Mesothelial cell of epicardium (in vitro differentiated cells): ENCODE measurements around the gene GATB. TPM values are rescaled to one million over a fixed set of nuclear protein-coding genes. Genes with fewer than 3 reads are reported as not detected.

ENCODE experiments used
- DNase-seq, 2 experiments: peaks; one replicate each; pipeline ENCODE4 v3.0.0; 2021; ENCODE audit warnings: low spot score in 2 of 2; ENCODE audit not compliant: unreplicated experiment in 2 of 2
- H3K27ac Mint-ChIP-seq: 2 replicates; pipeline ENCODE4 v1.8.0; 2021; ENCODE audit warnings: mixed read lengths
- H3K27me3 Mint-ChIP-seq: 2 replicates; pipeline ENCODE4 v1.8.0; 2021; ENCODE audit warnings: low read depth, mixed read lengths
- H3K36me3 Mint-ChIP-seq: 2 replicates; pipeline ENCODE4 v1.8.0; 2021; ENCODE audit warnings: mixed read lengths
- H3K4me1 Mint-ChIP-seq: 2 replicates; pipeline ENCODE4 v1.8.0; 2021; ENCODE audit warnings: mixed read lengths
- H3K4me3 Mint-ChIP-seq: 2 replicates; pipeline ENCODE4 v1.8.0; 2021; ENCODE audit warnings: mild to moderate bottlenecking, moderate library complexity, mixed read lengths
- H3K9me3 Mint-ChIP-seq: 2 replicates; pipeline ENCODE4 v1.8.0; 2021; ENCODE audit warnings: mixed read lengths
- total RNA-seq: library from RNA; stranded (reverse); gene quantifications from 3 replicates; pipeline ENCODE4 v1.2.1, GENCODE V29; 2021
- TF ChIP-seq, protein P1 (sequence below): fragments of 200-600 bp; sonication (generic); IDR thresholded peaks from one replicate; pipeline ENCODE4 v1.5.0; 2021; ENCODE audit warnings: antibody characterized with exemption; ENCODE audit not compliant: unreplicated experiment

GATB gene
- total RNA-seq, 1 donor from 2014 or later: 24.5 TPM

DNA sequence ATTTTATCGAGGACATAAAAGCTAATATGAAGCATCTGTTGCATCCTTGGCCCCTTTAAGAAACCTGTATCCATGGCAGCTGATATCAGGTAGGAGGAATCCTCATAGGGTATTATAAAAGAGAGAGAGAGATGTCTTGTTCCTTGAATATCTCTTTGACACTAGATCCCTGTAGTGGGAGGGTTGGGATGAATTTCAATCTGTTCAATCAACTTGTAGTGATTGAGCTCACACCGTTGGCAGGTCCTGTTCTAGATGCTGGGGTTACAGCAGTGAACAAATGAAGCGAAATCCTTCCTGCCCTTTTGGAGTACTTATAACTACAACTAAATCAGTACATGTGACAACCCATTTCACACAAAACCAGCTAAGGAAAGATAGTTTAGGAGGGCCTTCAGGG lies 35.3 kb upstream of the GATB start:
- peaks cover 6% of the 10 kb centered on the region for H3K4me1 Mint-ChIP-seq
- no peaks in the 10 kb centered on the region for H3K27me3 Mint-ChIP-seq
- no peak for DNase-seq
- peaks cover 4% of the 10 kb centered on the region for H3K9me3 Mint-ChIP-seq
- H3K4me3 Mint-ChIP-seq: no peak overlapping the region
- TF ChIP-seq, protein P1, sequence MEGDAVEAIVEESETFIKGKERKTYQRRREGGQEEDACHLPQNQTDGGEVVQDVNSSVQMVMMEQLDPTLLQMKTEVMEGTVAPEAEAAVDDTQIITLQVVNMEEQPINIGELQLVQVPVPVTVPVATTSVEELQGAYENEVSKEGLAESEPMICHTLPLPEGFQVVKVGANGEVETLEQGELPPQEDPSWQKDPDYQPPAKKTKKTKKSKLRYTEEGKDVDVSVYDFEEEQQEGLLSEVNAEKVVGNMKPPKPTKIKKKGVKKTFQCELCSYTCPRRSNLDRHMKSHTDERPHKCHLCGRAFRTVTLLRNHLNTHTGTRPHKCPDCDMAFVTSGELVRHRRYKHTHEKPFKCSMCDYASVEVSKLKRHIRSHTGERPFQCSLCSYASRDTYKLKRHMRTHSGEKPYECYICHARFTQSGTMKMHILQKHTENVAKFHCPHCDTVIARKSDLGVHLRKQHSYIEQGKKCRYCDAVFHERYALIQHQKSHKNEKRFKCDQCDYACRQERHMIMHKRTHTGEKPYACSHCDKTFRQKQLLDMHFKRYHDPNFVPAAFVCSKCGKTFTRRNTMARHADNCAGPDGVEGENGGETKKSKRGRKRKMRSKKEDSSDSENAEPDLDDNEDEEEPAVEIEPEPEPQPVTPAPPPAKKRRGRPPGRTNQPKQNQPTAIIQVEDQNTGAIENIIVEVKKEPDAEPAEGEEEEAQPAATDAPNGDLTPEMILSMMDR: no peak
- H3K36me3 Mint-ChIP-seq: no peaks in the 10 kb centered on the region
- H3K27ac Mint-ChIP-seq: no peak overlapping the region

DNA sequence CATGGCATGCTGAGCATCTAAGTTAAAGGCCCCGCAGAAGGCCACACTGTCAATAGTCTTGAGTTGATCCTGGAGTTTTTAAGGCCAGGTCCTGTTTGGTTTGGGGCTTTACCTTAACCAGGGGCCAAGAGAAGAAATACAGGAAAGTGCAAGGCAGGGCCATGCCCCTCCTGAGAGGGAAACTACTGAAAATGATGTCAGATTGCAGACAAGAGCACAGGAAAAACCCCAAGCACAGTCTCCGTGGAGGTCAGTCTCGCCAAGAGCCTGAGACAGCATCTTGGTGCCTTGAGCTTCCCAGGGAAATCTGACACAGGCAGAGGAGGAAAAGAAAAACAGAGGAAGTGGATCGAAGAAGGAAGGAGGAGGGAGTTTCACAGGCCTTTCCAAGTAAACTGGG lies 32.2 kb upstream of the GATB start:
- peaks cover 6% of the 10 kb centered on the region for H3K4me1 Mint-ChIP-seq
- peaks cover 2% of the 10 kb centered on the region for H3K27me3 Mint-ChIP-seq
- H3K4me3 Mint-ChIP-seq: no peak overlapping the region
- peaks cover under 1% of the 10 kb centered on the region for H3K9me3 Mint-ChIP-seq
- H3K27ac Mint-ChIP-seq: no peak overlapping the region
- no peak for DNase-seq
- TF ChIP-seq, protein P1: no peak
- no peaks in the 10 kb centered on the region for H3K36me3 Mint-ChIP-seq

DNA sequence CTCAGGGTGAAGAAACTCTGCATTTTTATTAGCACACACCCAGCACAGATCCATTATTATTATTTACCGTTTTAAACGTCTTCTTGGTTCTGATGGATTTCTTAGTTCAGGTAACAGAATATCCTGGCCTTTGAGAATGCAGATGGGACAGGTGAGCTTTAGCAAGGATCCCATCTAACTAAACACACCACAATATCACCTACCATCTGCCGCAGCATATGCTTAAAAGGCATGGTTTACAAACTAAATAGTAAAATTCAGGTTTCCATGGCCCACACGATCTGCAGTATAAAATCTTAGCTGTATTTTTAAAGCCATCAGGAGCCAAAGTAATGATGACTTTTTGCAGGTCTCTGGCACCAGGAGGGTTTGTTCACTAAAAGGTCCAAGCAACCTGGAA lies 31.7 kb upstream of the GATB start:
- H3K4me1 Mint-ChIP-seq: peaks cover 6% of the 10 kb centered on the region
- DNase-seq: no peak
- H3K27ac Mint-ChIP-seq: no peak overlapping the region
- TF ChIP-seq, protein P1: no peak
- no peak overlapping the region for H3K4me3 Mint-ChIP-seq
- peaks cover 2% of the 10 kb centered on the region for H3K27me3 Mint-ChIP-seq
- no peaks in the 10 kb centered on the region for H3K9me3 Mint-ChIP-seq
- H3K36me3 Mint-ChIP-seq: no peaks in the 10 kb centered on the region

DNA sequence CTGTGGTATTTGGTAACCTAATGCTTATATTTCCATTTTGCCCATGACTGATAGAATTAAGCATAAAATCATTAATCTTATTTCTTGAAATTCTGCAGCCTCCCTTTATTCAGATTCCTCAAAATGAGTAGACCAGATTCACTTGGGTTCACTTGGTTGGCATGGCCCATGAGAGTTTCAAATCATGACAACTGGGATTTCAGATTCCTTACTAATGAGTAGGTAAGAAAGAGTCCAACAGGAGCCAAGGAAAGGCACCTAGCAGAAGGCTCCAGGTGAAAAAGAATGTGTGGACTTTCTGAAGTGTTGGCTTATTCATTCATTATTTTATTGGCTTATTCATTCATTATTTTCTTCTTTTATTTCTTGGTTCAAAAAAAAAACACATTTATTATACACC lies 27.2 kb upstream of the GATB start:
- Mint-ChIP-seq H3K36me3 (no peaks in the 10 kb centered on the region), H3K4me1 (peaks cover 25% of the 10 kb centered on the region), H3K9me3 (no peaks in the 10 kb centered on the region), H3K27me3 (peaks cover 2% of the 10 kb centered on the region), H3K4me3 (no peak overlapping the region), H3K27ac (no peak overlapping the region)
- DNase-seq: no peak
- TF ChIP-seq, protein P1: no peak

DNA sequence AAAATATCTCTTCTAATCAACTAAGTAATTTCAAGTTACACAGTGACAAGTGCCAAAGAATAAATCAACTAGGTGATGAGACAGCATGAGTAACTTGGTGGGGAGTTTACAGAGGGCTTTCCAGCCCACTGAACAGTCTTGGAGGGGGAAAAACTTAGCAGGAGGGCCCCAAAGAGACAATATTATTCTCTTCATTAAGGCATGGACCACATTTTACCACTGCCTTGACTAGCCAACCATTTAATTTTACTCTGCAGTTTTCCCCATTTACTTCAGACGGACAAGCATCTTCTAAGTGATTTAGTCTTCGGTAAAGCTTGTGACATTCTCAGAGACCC lies 25.3 kb upstream of the GATB start:
- Mint-ChIP-seq H3K4me3 (no peak overlapping the region), H3K36me3 (no peaks in the 10 kb centered on the region), H3K27ac (no peak overlapping the region), H3K4me1 (peaks cover 28% of the 10 kb centered on the region), H3K27me3 (peaks cover 2% of the 10 kb centered on the region), H3K9me3 (no peaks in the 10 kb centered on the region)
- no peak for DNase-seq
- TF ChIP-seq, protein P1: no peak

DNA sequence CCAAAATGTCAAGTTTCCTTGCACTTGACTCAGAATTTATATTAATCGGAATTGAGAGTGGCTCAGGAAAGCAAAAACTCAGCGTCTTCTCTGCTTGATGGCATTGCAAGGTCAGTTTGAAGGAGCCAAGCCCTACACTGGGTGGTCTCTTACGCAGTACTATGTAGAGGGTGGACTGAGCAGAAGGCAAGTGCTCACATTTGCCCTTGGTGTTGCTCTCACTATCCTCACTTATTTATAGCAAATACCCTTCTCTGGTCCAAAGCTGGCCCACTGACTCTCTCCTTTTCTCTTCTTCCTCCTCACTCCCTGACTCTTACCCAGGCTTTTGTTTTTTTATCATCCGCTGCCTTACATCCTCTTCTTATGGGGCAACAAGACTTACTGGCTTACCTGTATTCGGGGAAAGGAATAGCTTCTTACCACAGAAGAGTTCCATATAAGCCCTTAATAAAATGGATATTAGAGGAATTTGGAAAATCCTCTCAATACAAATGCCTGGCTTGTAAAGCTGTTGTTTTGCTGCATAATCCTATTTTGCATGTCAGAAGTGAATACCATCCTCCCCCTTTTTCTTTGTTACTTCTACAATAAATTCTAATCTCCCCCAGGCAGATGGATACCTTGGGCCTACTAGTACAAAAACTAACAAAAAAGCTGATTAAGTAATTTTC lies 24.8 kb upstream of the GATB start:
- Mint-ChIP-seq H3K9me3 (no peaks in the 10 kb centered on the region), H3K4me3 (no peak overlapping the region), H3K27ac (no peak overlapping the region), H3K4me1 (peaks cover 29% of the 10 kb centered on the region), H3K27me3 (peaks cover 2% of the 10 kb centered on the region), H3K36me3 (no peaks in the 10 kb centered on the region)
- TF ChIP-seq, protein P1: no peak
- DNase-seq: no peak
